ENCODE results near the gene RC3H1.

The RC3H1 gene

GRCh38 chr1:173888749-173889148, 133.4 kb downstream of the RC3H1 start:
- no peak for DNase-seq (ENCODE audit: low read depth in 2 of 3, low spot score in 2 of 3)

- DNase-seq (ENCODE audit: low read depth in 2 of 3, low spot score in 2 of 3): no peak
Measured at GRCh38 chr1:173887627-173888026, 134.5 kb downstream of the RC3H1 start.

- DNase-seq (ENCODE audit: low read depth in 2 of 3, low spot score in 2 of 3): no peak
Measured at GRCh38 chr1:173886746-173887611, 135.2 kb downstream of the RC3H1 start.

DNA sequence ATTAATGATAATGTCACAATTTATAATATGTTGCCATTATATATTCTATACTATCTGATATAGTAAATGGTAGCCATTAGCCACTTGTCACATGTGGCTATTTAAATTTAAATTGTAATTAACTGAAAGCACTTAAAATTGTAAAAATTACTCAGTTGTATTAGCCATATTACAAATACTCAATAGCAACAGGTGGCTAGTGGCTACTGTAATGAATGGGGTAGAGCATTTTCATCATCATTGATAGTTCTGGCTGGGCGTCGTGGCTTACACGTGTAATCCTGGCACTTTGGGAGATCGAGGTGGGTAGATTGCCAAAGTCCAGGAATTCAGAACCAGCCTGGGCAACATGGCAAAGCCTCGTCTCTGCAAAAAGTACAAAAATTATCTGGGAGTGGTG, 137.5 kb downstream of the RC3H1 start:
- no peak for DNase-seq (ENCODE audit: low read depth in 2 of 3, low spot score in 2 of 3)

Measured in activated CD8-positive, alpha-beta memory T cell treated with anti-CD3 and anti-CD28 coated beads for 48 hours (primary cell).